HCT116 (cell line): ENCODE data around the gene CERK. TPM values are rescaled to one million over a fixed set of nuclear protein-coding genes. Genes with fewer than 3 reads are reported as not detected.

Experiments
- ATAC-seq: fragments of 200-7000 bp; cut with Tn5 transposase; 2 replicates; pipeline ENCODE4 v1.9.1; 2020; ENCODE audit warnings: mild to moderate bottlenecking, moderate library complexity
- BruUV-seq: library from RNA; stranded (reverse); fragments of 400-500 nt; replicated peaks from 2 replicates; lab custom pipeline; 2021; lab: Mats Ljungman, UMichigan
- CTCF ChIA-PET: fragments of 300-600 bp; sonication (Branson Sonifier 250); formaldehyde crosslinking; loops from one replicate; lab custom pipeline; 2021; ENCODE audit warnings: antibody characterized with exemption; lab: Charles Lee
- POLR2A ChIA-PET: fragments of 300-600, 350-600 bp; sonication (Branson Sonifier 250); formaldehyde crosslinking; loops from one replicate; lab custom pipeline; 2021; ENCODE audit warnings: antibody characterized with exemption; lab: Charles Lee
- RAD21 ChIA-PET, 2 experiments: fragments of 300-600 bp; sonication (Branson Sonifier 250); formaldehyde crosslinking; loops; one replicate each; lab custom pipeline; 2023; ENCODE audit warnings: low total read pairs in 2 of 2; ENCODE audit not compliant: uncharacterized antibody in 2 of 2, unreplicated experiment in 2 of 2, low non-redundant PET in 1 of 2; lab: Charles Lee
- DNase-seq: peaks from one replicate; pipeline ENCODE4 v3.0.0-alpha.2; 2010; ENCODE audit warnings: low read depth, low spot score
- H2AFZ ChIP-seq: fragments of 200-600 bp; shearing (Covaris generic), sonication (generic); 2 replicates; pipeline ENCODE4 v1.6.1; 2017; ENCODE audit warnings: low read depth, mixed run types, mixed read lengths, antibody characterized with exemption, low read length; ENCODE audit not compliant: poor library complexity, severe bottlenecking
- H3K27ac ChIP-seq: 2 replicates; pipeline ENCODE4 v1.5.1; 2012; ENCODE audit warnings: low read depth, low read length
- H3K27me3 ChIP-seq: fragments of 200-600 bp; sonication (generic); 2 replicates; pipeline ENCODE4 v1.6.1; 2016; ENCODE audit warnings: mixed run types, low read length, mixed read lengths; ENCODE audit not compliant: insufficient read depth
- H3K36me3 ChIP-seq, 2 experiments: fragments of 200-500 bp in 1 of 2; fragments of 200-600 bp in 1 of 2; sonication (Bioruptor generic) in 1 of 2; sonication (generic) in 1 of 2; 2 replicates each; pipeline versions ENCODE4 v1.5.1 to v1.6.1; 2014 to 2016; ENCODE audit warnings: low read length in 2 of 2, inconsistent platforms in 1 of 2, mixed read lengths in 1 of 2, mixed run types in 1 of 2; ENCODE audit not compliant: insufficient read depth in 2 of 2, control insufficient read depth in 1 of 2
- H3K4me1 ChIP-seq, 2 experiments: fragments of 200-600 bp in 1 of 2; sonication (generic) in 1 of 2; 2 replicates each; pipeline versions ENCODE4 v1.5.1 to v1.6.1; 2012 to 2017; ENCODE audit warnings: low read length in 2 of 2, inconsistent platforms in 1 of 2, mild to moderate bottlenecking in 1 of 2, mixed read lengths in 1 of 2, mixed run types in 1 of 2, moderate library complexity in 1 of 2; ENCODE audit not compliant: insufficient read depth in 2 of 2, control insufficient read depth in 1 of 2
- H3K4me2 ChIP-seq: fragments of 200-600 bp; sonication (generic); 2 replicates; pipeline ENCODE4 v1.6.1; 2017; ENCODE audit warnings: mixed run types, low read length, mixed read lengths
- H3K4me3 ChIP-seq, 2 experiments: fragments of 200-600 bp in 1 of 2; sonication (generic) in 1 of 2; replicated peaks in 1 of 2; 2 replicates each; pipeline ENCODE4 v1.5.1; 2011 to 2016; ENCODE audit warnings: low read length in 2 of 2, control low read depth in 1 of 2, low read depth in 1 of 2, mild to moderate bottlenecking in 1 of 2, mixed read lengths in 1 of 2, mixed run types in 1 of 2
- H3K79me2 ChIP-seq: fragments of 200-600 bp; sonication (generic); 2 replicates; pipeline ENCODE4 v1.6.1; 2017; ENCODE audit warnings: mild to moderate bottlenecking, mixed run types, low read length, moderate library complexity, mixed read lengths; ENCODE audit not compliant: insufficient read depth
- H3K9ac ChIP-seq: fragments of 200-600 bp; sonication (generic); 2 replicates; pipeline ENCODE4 v1.6.1; 2016; ENCODE audit warnings: low read length, mixed read lengths
- H3K9me2 ChIP-seq: fragments of 200-600 bp; sonication (generic), shearing (Covaris generic); 2 replicates; pipeline ENCODE4 v1.6.1; 2017; ENCODE audit warnings: mixed run types, mild to moderate bottlenecking, moderate library complexity; ENCODE audit not compliant: insufficient read depth
- H3K9me3 ChIP-seq, 2 experiments: fragments of 200-500 bp in 1 of 2; fragments of 200-600 bp in 1 of 2; sonication (Bioruptor generic) in 1 of 2; sonication (generic) in 1 of 2; 2 replicates each; pipeline ENCODE4 v1.6.1; 2014 to 2017; ENCODE audit warnings: low read length in 2 of 2, mixed read lengths in 2 of 2, inconsistent platforms in 1 of 2, low read depth in 1 of 2, mild to moderate bottlenecking in 1 of 2, mixed run types in 1 of 2, moderate library complexity in 1 of 2; ENCODE audit not compliant: control insufficient read depth in 1 of 2, insufficient read depth in 1 of 2
- H4K20me1 ChIP-seq: fragments of 200-600 bp; sonication (generic), shearing (Covaris generic); 2 replicates; pipeline ENCODE4 v1.6.1; 2017; ENCODE audit warnings: mixed run types, mild to moderate bottlenecking, moderate library complexity; ENCODE audit not compliant: insufficient read depth
- CBX3 ChIP-seq: IDR thresholded peaks from 2 replicates; pipeline ENCODE4 v1.6.1; 2012; ENCODE audit warnings: low read depth
- ELF1 ChIP-seq: IDR thresholded peaks from 2 replicates; pipeline ENCODE4 v1.6.1; 2012; ENCODE audit warnings: low read depth, borderline replicate concordance
- EZH2phosphoT487 ChIP-seq: fragments of 200-600 bp; IDR thresholded peaks from 2 replicates; pipeline ENCODE4 v1.6.1; 2018; ENCODE audit warnings: antibody characterized with exemption, borderline replicate concordance
- FOSL1 ChIP-seq: IDR thresholded peaks from 2 replicates; pipeline ENCODE4 v1.6.1; 2012; ENCODE audit warnings: low read depth
- POLR2A ChIP-seq: IDR thresholded peaks from 2 replicates; pipeline ENCODE4 v1.7.0; 2011; ENCODE audit warnings: borderline replicate concordance; ENCODE audit not compliant: insufficient read depth, insufficient read length; ENCODE audit errors: extremely low read depth
- POLR2AphosphoS5 ChIP-seq: IDR thresholded peaks from 2 replicates; pipeline ENCODE4 v1.6.1; 2011; ENCODE audit warnings: mild to moderate bottlenecking, low read depth, low read length, moderate library complexity
- SP1 ChIP-seq: IDR thresholded peaks from 2 replicates; pipeline ENCODE4 v1.6.1; 2012; ENCODE audit warnings: low read depth
- TCF7L2 ChIP-seq: IDR thresholded peaks from 2 replicates; pipeline ENCODE4 v1.7.0; 2011; ENCODE audit warnings: borderline replicate concordance, inconsistent platforms; ENCODE audit not compliant: insufficient read depth, insufficient read length; ENCODE audit errors: extremely low read depth
- ZFX ChIP-seq: fragments of 450-650 bp; IDR thresholded peaks from 2 replicates; pipeline ENCODE4 v1.6.1; 2017
- intact Hi-C: fragments of 100-400 bp; cut with micrococcal nuclease; formaldehyde crosslinking; loops from 2 replicates; pipeline ENCODE4 v1.10.0; 2022
- total RNA-seq: library from RNA; stranded (reverse); gene quantifications from one replicate; pipeline ENCODE4 v1.2.1, GENCODE V29; 2021; ENCODE audit not compliant: unreplicated experiment
- TF ChIP-seq, protein P1 (sequence below): IDR thresholded peaks from 2 replicates; pipeline ENCODE4 v1.6.1; 2012
- TF ChIP-seq, protein P2 (sequence below): IDR thresholded peaks from 2 replicates; pipeline ENCODE4 v1.6.1; 2012; ENCODE audit warnings: low read depth
- TF ChIP-seq, protein P3 (sequence below): IDR thresholded peaks from 2 replicates; pipeline ENCODE4 v1.6.1; 2012

Gene CERK
- total RNA-seq, 1 experiment from 2014 or later: 35.0 TPM

DNA sequence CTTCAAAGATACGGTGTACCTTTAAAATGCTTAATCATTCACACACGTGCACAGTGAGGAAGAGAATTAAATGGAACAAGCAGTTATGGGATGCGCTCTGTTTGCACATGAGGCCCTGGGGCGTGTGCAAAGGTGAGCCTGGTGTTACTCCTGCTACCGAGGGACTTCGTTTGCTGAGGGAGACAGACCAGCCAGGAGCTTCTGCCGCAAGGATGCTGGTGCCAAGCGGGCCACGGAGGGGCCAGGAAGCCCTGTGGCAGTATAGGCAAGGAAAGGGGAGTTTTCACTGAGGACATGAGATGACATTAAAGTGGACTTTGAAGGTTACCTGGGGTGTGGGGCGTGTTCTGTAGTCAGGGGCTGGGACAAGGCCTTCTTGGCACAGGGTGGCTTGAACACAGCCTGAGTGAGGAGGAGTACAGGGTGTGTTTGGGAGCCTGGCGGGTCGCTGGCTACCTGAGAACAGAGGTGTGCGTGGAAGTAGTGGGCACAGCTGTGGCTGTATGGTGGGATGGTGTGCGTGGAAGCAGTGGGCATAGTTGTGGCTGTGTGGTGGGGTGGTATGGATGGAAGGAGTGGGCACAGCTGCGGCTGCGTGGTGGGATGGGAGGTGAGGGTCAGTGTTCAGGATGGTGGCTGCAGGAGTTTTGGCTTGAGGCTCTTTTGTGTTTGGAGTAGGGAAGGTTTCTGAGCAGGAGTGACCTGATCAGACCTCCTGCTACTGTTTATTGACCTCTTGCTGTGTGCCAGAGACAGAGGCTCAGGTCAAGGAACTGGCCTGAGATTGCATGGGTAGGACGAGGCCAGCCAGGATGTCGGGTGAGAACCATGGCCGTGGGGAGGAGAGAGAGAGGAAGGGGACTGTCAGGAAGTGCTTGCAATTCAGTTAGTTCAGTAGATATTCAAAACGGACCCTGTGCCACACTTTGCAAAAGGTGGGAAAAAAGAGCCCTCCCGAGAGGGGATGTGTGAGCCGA is 38.1 kb upstream of the CERK start:
- H2AFZ ChIP-seq: no peak overlapping the region
- ATAC-seq (no peak), DNase-seq (no peak)
- no peaks in the 10 kb centered on the region for H3K9me3 ChIP-seq
- H4K20me1 ChIP-seq: no peaks in the 10 kb centered on the region; the same call in 1 of the 2 replicates
- TF ChIP-seq POLR2A (no peak), SP1 (no peak), EZH2phosphoT487 (no peak), ZFX (no peak), ELF1 (no peak), FOSL1 (no peak), TCF7L2 (no peak), POLR2AphosphoS5 (no peak), CBX3 (no peak)
- TF ChIP-seq, protein P1, sequence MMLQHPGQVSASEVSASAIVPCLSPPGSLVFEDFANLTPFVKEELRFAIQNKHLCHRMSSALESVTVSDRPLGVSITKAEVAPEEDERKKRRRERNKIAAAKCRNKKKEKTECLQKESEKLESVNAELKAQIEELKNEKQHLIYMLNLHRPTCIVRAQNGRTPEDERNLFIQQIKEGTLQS: no peak
- TF ChIP-seq, protein P2, sequence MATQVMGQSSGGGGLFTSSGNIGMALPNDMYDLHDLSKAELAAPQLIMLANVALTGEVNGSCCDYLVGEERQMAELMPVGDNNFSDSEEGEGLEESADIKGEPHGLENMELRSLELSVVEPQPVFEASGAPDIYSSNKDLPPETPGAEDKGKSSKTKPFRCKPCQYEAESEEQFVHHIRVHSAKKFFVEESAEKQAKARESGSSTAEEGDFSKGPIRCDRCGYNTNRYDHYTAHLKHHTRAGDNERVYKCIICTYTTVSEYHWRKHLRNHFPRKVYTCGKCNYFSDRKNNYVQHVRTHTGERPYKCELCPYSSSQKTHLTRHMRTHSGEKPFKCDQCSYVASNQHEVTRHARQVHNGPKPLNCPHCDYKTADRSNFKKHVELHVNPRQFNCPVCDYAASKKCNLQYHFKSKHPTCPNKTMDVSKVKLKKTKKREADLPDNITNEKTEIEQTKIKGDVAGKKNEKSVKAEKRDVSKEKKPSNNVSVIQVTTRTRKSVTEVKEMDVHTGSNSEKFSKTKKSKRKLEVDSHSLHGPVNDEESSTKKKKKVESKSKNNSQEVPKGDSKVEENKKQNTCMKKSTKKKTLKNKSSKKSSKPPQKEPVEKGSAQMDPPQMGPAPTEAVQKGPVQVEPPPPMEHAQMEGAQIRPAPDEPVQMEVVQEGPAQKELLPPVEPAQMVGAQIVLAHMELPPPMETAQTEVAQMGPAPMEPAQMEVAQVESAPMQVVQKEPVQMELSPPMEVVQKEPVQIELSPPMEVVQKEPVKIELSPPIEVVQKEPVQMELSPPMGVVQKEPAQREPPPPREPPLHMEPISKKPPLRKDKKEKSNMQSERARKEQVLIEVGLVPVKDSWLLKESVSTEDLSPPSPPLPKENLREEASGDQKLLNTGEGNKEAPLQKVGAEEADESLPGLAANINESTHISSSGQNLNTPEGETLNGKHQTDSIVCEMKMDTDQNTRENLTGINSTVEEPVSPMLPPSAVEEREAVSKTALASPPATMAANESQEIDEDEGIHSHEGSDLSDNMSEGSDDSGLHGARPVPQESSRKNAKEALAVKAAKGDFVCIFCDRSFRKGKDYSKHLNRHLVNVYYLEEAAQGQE: no peak
- TF ChIP-seq, protein P3, sequence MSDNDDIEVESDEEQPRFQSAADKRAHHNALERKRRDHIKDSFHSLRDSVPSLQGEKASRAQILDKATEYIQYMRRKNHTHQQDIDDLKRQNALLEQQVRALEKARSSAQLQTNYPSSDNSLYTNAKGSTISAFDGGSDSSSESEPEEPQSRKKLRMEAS: no peak
- H3K27ac ChIP-seq: no peak overlapping the region; the same call in 1 of the 2 replicates
- H3K4me1 ChIP-seq: peaks cover 39 to 48% of the 10 kb centered on the region in 2 experiments
- H3K36me3 ChIP-seq: no peaks in the 10 kb centered on the region
- H3K9me2 ChIP-seq: no peaks in the 10 kb centered on the region
- H3K79me2 ChIP-seq: peaks cover 64% of the 10 kb centered on the region
- H3K9ac ChIP-seq: no peak overlapping the region
- ChIA-PET POLR2A (interaction anchor here (3.3 kb wide), 1 partner anchor 13 kb away, joined by 33 read pairs; the partner anchor contains the start of gene TBC1D22A), CTCF (interaction anchor here (2.6 kb wide), 1 partner anchor 27 kb away, joined by 12 read pairs; no protein-coding TSS in a partner anchor), RAD21 (interaction anchor here in 1 of 2 experiments (0.7 kb wide), 1 partner anchor 376 kb away, joined by 3 read pairs; no protein-coding TSS in a partner anchor)
- H3K4me2 ChIP-seq: no peak overlapping the region
- H3K27me3 ChIP-seq: no peaks in the 10 kb centered on the region
- no peak overlapping the region for H3K4me3 ChIP-seq
- BruUV-seq: no TSS peak
- intact Hi-C loops: no loop called here
